ENCODE data around the gene WDR1. TPM values are rescaled to one million over a fixed set of nuclear protein-coding genes. Genes with fewer than 3 reads are reported as not detected.

The WDR1 gene
- total RNA-seq, 3 donors from 2014 or later (not counting 1 experiment from before 2014, with no cell fraction given) = 411 to 477 (median 468) TPM

- no peak overlapping the region for H3K4me3 Mint-ChIP-seq
- peak; percentile 64 to 71 (median 65) for ATAC-seq
- H3K27me3 Mint-ChIP-seq (ENCODE audit: low read depth in 2 of 2) = peaks cover 2 to 6% of the 10 kb centered on the region in 2 donors
- H3K4me3 ChIP-seq (ENCODE audit: low read length) = no peak overlapping the region
- no peaks in the 10 kb centered on the region for H3K9me3 Mint-ChIP-seq
- no peaks in the 10 kb centered on the region for H3K9me3 ChIP-seq (ENCODE audit: control insufficient read depth, insufficient read depth, low read length)
- H3K27ac Mint-ChIP-seq = no peak overlapping the region
- no peaks in the 10 kb centered on the region for H3K27me3 ChIP-seq (ENCODE audit: control insufficient read depth, insufficient read depth, low read length)
- H3K4me1 Mint-ChIP-seq = peaks cover 0 to 11% of the 10 kb centered on the region in 2 donors
- DNase-seq = peak in 1 of 2 donors; percentile 67
- no peak overlapping the region for H3K27ac ChIP-seq (ENCODE audit: low read length)
- H3K4me1 ChIP-seq (ENCODE audit: control insufficient read depth, insufficient read depth, low read length) = no peaks in the 10 kb centered on the region
- TF ChIP-seq, protein P1, sequence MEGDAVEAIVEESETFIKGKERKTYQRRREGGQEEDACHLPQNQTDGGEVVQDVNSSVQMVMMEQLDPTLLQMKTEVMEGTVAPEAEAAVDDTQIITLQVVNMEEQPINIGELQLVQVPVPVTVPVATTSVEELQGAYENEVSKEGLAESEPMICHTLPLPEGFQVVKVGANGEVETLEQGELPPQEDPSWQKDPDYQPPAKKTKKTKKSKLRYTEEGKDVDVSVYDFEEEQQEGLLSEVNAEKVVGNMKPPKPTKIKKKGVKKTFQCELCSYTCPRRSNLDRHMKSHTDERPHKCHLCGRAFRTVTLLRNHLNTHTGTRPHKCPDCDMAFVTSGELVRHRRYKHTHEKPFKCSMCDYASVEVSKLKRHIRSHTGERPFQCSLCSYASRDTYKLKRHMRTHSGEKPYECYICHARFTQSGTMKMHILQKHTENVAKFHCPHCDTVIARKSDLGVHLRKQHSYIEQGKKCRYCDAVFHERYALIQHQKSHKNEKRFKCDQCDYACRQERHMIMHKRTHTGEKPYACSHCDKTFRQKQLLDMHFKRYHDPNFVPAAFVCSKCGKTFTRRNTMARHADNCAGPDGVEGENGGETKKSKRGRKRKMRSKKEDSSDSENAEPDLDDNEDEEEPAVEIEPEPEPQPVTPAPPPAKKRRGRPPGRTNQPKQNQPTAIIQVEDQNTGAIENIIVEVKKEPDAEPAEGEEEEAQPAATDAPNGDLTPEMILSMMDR (IDR thresholded peaks at IDR 0.05) = peak; percentile 75
- H3K36me3 ChIP-seq (ENCODE audit: control insufficient read depth, insufficient read depth, low read length) = no peaks in the 10 kb centered on the region
- no peaks in the 10 kb centered on the region for H3K36me3 Mint-ChIP-seq
- intact Hi-C loops (cut with micrococcal nuclease) = loop anchor here (1.0 to 2.0 kb wide), 2 partner anchors 245 to 381 kb away; no protein-coding TSS in a partner anchor
- WGBS (ENCODE audit: insufficient coverage) = 68% methylated on average over 7 of the region's 8 CpGs
Observed at GRCh38 chr4:10157478-10158332, 41.1 kb upstream of the WDR1 start.

- Histone ChIP-seq H3K4me3 (ENCODE audit: low read length) (no peak overlapping the region), H3K36me3 (ENCODE audit: control insufficient read depth, insufficient read depth, low read length) (no peaks in the 10 kb centered on the region), H3K4me1 (ENCODE audit: control insufficient read depth, insufficient read depth, low read length) (no peaks in the 10 kb centered on the region), H3K9me3 (ENCODE audit: control insufficient read depth, insufficient read depth, low read length) (no peaks in the 10 kb centered on the region), H3K27ac (ENCODE audit: low read length) (no peak overlapping the region), H3K27me3 (ENCODE audit: control insufficient read depth, insufficient read depth, low read length) (no peaks in the 10 kb centered on the region)
- no peak for ATAC-seq
- Mint-ChIP-seq H3K4me3 (no peak overlapping the region), H3K36me3 (no peaks in the 10 kb centered on the region), H3K27ac (no peak overlapping the region), H3K9me3 (no peaks in the 10 kb centered on the region), H3K4me1 (no peaks in the 10 kb centered on the region), H3K27me3 (ENCODE audit: low read depth in 2 of 2) (peaks cover 5 to 6% of the 10 kb centered on the region in 2 donors)
- TF ChIP-seq, protein P1 (IDR thresholded peaks at IDR 0.05) = no peak
- no peak for DNase-seq
- 69% methylated on average over 3 of the region's 3 CpGs for WGBS (ENCODE audit: insufficient coverage)
- intact Hi-C loops (cut with micrococcal nuclease) = no loop called here
Observed at GRCh38 chr4:10154241-10154640, 37.6 kb upstream of the WDR1 start.

DNA sequence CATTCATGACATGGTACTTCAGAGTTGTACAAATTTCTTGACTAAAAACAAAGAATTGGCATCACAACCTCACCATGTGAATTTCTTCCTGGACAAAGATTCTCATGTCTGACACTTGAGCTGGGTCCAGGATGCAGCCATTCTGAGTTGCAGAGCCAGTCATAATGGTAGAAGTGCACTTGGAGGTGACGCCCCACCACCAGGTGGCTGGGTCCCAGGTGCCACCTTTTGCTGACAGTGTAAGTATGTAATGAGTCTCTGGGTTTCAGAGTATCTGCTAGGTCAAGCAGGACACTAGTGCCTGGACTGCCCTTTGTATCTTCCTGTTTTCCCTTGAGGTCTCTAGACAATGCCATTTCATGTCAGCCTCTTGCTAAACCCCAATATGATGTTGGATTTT lies 36.6 kb upstream of the WDR1 start:
- intact Hi-C loops (cut with micrococcal nuclease) = no loop called here
- H3K27ac ChIP-seq (ENCODE audit: low read length) = no peak overlapping the region
- H3K4me3 ChIP-seq (ENCODE audit: low read length) = no peak overlapping the region
- no peak for ATAC-seq
- no peaks in the 10 kb centered on the region for H3K9me3 ChIP-seq (ENCODE audit: control insufficient read depth, insufficient read depth, low read length)
- no peaks in the 10 kb centered on the region for H3K27me3 ChIP-seq (ENCODE audit: control insufficient read depth, insufficient read depth, low read length)
- H3K4me1 ChIP-seq (ENCODE audit: control insufficient read depth, insufficient read depth, low read length) = no peaks in the 10 kb centered on the region
- Mint-ChIP-seq H3K4me3 (no peak overlapping the region), H3K9me3 (no peaks in the 10 kb centered on the region), H3K27me3 (ENCODE audit: low read depth in 2 of 2) (peaks cover 5 to 6% of the 10 kb centered on the region in 2 donors), H3K36me3 (no peaks in the 10 kb centered on the region), H3K4me1 (no peaks in the 10 kb centered on the region), H3K27ac (no peak overlapping the region)
- H3K36me3 ChIP-seq (ENCODE audit: control insufficient read depth, insufficient read depth, low read length) = no peaks in the 10 kb centered on the region
- DNase-seq = no peak
- TF ChIP-seq, protein P1 (IDR thresholded peaks at IDR 0.05) = no peak
- 82% methylated on average over 1 of the region's 1 CpG for WGBS (ENCODE audit: insufficient coverage)

Measured in natural killer cell (primary cell).